BE2C (cell line): Measurements from ENCODE around the gene ELFN2.

Experiments used
- DNase-seq: peaks from one replicate; pipeline ENCODE4 v3.0.0-alpha.2; 2020
- H3K27me3 ChIP-seq: fragments of 250-450 bp; sonication (Bioruptor Pico); 2 replicates; pipeline ENCODE4 v1.5.1; 2020; ENCODE audit warnings: mild to moderate bottlenecking
- H3K36me3 ChIP-seq: fragments of 250-450 bp; sonication (Bioruptor Pico); 2 replicates; pipeline ENCODE4 v1.5.1; 2020; ENCODE audit warnings: mild to moderate bottlenecking
- H3K4me1 ChIP-seq: fragments of 250-450 bp; sonication (Bioruptor Pico); 2 replicates; pipeline ENCODE4 v1.5.1; 2020
- H3K4me3 ChIP-seq: 2 replicates; pipeline ENCODE4 v1.5.1; 2011; ENCODE audit warnings: low read depth, low read length
- H3K9me3 ChIP-seq: fragments of 250-450 bp; sonication (Bioruptor Pico); 2 replicates; pipeline ENCODE4 v1.5.1; 2020
- CTCF ChIP-seq: IDR thresholded peaks from 2 replicates; pipeline ENCODE4 v1.5.1; 2012; ENCODE audit warnings: mild to moderate bottlenecking, low read depth, low read length

Gene ELFN2

GRCh38 chr22:37343863-37344734, 83.2 kb downstream of the ELFN2 start:
- Histone ChIP-seq H3K4me3 (no peak overlapping the region), H3K4me1 (no peaks in the 10 kb centered on the region), H3K9me3 (no peaks in the 10 kb centered on the region), H3K36me3 (no peaks in the 10 kb centered on the region), H3K27me3 (no peaks in the 10 kb centered on the region)
- TF ChIP-seq CTCF, result no peak
- DNase-seq, result no peak

- Histone ChIP-seq H3K27me3 (no peaks in the 10 kb centered on the region), H3K36me3 (no peaks in the 10 kb centered on the region), H3K4me3 (no peak overlapping the region), H3K4me1 (no peaks in the 10 kb centered on the region), H3K9me3 (no peaks in the 10 kb centered on the region)
- no peak for DNase-seq
- TF ChIP-seq CTCF, result no peak
Observed at GRCh38 chr22:37343348-37343747, 83.9 kb downstream of the ELFN2 start.

- DNase-seq, result no peak
- Histone ChIP-seq H3K4me1 (no peaks in the 10 kb centered on the region), H3K27me3 (no peaks in the 10 kb centered on the region), H3K9me3 (no peaks in the 10 kb centered on the region), H3K36me3 (no peaks in the 10 kb centered on the region), H3K4me3 (no peak overlapping the region)
- no peak for TF ChIP-seq CTCF
Observed at GRCh38 chr22:37342065-37342464, 85.2 kb downstream of the ELFN2 start.

GRCh38 chr22:37340331-37341262, 86.7 kb downstream of the ELFN2 start:
- Histone ChIP-seq H3K4me3 (no peak overlapping the region), H3K27me3 (peaks cover 6% of the 10 kb centered on the region), H3K36me3 (no peaks in the 10 kb centered on the region), H3K4me1 (peaks cover 3% of the 10 kb centered on the region; the same call in 1 of the 2 replicates), H3K9me3 (no peaks in the 10 kb centered on the region)
- DNase-seq, result no peak
- no peak for TF ChIP-seq CTCF

GRCh38 chr22:37338539-37339246, 88.6 kb downstream of the ELFN2 start:
- no peak for DNase-seq
- Histone ChIP-seq H3K9me3 (no peaks in the 10 kb centered on the region), H3K4me1 (peaks cover 4% of the 10 kb centered on the region; the same call in 1 of the 2 replicates), H3K36me3 (no peaks in the 10 kb centered on the region), H3K4me3 (no peak overlapping the region), H3K27me3 (peaks cover 25% of the 10 kb centered on the region)
- no peak for TF ChIP-seq CTCF
